HG02798 (cell line): ENCODE measurements around the gene FGF12.
"Not testable (repeated sequence)": the region's sequence is repeated elsewhere in the genome, so short reads cannot be mapped to it uniquely, and the experiment has no call there.

Experiments used
- ATAC-seq: cut with Tn5 transposase; IDR thresholded peaks from one replicate; pipeline ENCODE4 v1.9.1; 2021; ENCODE audit warnings: mild to moderate bottlenecking; ENCODE audit not compliant: unreplicated experiment, poor library complexity

The FGF12 gene

DNA sequence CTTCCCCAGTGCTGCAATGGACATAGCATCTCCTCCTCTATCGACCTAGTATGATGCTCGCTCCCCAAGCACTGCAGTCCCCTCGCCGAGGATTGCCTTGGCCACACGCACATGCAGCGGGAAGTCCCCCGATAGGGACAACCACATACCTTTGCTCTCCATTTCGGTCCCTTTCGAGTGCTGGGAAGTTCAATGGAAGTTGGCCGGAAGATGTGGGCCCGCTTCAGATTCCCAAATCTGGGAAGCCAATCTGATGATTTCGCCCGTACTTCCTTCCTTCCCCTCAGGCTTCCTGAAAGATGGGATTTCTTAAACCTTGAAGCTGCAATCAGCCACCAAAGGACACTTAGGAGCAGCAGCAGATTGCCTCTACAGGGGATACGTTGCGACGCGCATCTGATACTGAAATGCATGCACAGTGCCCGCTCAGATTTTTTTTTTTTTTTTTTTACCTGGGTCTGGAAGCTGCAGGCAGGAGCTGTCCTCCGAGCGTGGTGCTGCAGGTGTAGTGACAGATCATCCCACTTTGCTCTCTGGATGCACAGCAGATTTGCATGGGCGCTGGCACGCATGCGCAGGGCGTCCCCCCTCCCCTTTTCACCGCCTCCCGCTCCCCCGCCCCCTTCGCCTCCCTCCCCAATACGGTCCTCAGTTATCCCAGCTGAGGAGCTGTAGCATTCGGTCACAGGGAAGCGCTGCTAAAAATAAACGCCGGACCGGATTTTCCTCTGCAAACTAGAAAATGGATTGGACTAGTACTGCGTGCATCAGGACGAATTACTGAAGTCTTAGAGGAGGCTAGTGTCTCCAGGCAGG lies at the start of gene FGF12:
Gene FGF12, minus strand, starts transcription at position 510 of the 816 bp plus-strand sequence.
- no peak for ATAC-seq

GRCh38 chr3:192774341-192774740 lies 47.0 kb upstream of the FGF12 start:
- not testable (repeated sequence) for ATAC-seq

DNA sequence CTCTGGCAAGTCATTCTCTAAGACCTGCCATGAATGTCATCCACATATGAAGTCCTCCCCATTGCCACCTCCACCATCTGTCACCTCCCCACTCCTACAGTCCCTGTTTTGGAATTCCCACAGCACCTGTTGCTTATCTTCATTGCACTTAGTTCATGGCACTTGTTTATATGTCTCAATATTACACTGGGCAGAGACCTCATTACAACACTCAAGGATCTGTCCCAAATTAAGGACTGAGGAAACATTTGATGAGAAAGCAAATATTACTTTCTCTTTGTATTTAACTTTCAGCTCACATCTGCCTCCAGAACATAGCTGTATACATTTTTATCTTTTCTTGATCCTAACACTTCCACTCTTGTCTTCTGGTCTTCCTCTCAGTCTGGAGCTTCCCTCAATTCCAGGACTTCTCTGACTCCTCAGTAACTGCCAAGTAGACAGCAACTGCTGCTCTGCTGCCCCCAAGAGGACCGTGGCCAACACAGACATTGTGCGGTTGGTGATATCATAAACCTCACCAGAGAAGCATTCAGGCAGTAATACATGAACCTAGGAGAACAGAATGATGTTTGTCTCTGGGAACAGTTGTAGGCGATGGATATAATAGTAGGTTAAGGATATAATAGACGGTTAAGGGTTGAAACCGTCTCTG lies 45.0 kb upstream of the FGF12 start:
- ATAC-seq = no peak

- ATAC-seq = no peak
Observed at GRCh38 chr3:192758654-192759053, 31.3 kb upstream of the FGF12 start.

- ATAC-seq = no peak
Observed at GRCh38 chr3:192751148-192751547, 23.8 kb upstream of the FGF12 start.

DNA sequence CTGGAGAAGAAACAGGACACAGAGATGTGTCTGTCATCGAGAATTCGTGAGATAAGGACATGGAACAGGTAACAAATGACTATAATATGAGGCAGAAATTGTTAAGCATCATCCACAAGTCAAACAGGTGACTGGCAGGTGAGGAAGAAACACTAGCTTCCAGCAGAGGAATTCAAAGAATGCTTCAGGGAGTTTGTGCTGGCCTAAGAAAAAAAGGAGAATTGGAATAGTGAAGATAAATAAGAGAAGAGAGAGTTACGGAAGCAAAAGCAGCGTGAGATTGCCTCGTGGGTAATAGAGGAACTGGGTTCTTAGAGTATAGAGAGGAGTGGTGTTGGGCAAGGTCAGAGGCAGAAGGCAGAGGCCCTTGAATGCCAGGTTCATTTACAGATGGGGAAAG lies 22.9 kb upstream of the FGF12 start:
- ATAC-seq = no peak

- ATAC-seq = no peak
Observed at GRCh38 chr3:192747746-192748145, 20.4 kb upstream of the FGF12 start.

DNA sequence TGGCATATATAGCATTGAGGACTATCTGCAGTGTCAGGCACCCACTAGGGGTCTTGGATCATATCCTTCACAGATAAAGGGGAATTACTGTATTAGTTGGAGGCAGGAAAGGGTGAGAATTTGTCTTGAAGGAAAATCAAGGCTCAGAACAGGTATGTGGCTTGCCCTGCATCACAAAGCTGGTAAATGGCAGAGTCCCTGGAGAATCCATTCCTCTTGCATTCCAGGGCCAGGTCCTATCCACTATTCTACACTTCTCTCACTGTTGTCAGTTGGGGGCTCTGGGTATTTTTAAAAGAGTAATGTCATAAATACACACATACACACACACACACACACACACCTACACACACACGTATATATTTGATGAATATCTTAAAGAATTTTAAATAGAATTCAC lies 19.8 kb upstream of the FGF12 start:
- no peak for ATAC-seq

DNA sequence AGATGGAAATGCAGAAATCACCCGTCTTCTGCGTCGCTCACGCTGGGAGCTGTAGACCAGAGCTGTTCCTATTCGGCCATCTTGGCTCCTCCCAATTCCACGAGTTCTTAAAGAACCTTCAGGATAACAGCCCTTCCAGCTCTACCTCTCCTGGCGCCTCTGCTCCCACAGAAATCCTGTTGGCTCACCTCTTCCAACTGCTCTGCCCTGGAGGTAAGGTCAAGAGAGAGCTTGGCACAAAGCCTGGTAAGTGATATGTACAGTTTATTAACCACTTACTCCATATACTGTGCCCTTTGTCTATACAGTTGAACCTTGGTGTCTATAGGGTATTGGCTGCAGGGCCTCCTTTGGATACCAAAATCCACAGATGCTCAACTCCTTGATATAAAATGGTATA lies 17.8 kb upstream of the FGF12 start:
- ATAC-seq = no peak

DNA sequence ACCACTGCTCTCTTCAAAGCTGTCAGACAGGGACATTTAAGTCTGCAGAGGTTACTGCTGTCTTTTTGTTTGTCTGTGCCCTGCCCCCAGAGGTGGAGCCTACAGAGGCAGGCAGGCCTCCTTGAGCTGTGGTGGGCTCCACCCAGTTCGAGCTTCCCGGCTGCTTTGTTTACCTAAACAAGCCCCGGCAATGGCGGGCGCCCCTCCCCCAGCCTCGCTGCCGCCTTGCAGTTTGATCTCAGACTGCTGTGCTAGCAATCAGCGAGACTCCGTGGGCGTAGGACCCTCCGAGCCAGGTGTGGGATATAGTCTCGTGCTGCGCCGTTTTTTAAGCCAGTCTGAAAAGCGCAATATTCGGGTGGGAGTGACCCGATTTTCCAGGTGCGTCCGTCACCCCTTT lies 17.3 kb upstream of the FGF12 start:
- ATAC-seq = not testable (repeated sequence)

- ATAC-seq = no peak
Observed at GRCh38 chr3:192737506-192737905, 10.2 kb upstream of the FGF12 start.

DNA sequence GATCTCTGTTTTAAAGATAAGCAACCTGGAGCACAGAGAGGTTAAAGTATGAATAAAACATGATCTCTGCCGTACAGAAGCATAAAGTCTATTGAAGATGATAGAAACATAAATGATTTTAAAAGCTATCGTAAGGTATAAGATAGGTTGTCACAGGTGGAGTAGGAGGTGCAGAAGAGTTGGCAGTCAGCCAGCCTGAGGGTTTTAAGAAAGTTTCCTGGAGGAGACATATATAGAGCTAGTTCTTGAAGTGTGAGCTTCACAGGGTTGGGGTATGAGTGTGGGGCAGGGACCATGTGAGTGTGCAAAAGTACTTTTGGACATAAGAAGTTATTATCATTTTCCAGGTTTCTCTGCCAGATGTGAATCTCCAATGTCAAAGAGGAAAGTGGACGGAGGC lies 3.9 kb upstream of the FGF12 start:
- no peak for ATAC-seq

DNA sequence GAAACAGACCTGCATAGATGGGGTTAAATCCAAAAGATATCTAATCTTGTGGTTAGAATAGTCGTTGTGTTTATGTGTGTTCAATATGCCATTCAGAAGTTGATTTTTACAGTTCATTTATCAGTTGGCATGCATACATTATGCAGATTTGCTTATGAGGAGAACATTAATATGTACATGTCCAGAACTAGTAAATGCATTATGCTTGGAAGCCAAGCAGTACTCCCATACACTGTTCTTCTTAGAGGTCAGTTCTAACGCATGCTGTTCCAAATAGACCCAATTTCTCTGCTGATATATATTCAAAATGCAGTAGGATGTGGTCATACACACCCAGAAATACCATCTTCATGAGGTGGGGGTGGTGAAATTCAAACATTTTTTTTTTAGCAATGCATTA lies 956 bp downstream of the FGF12 start:
- ATAC-seq = no peak

DNA sequence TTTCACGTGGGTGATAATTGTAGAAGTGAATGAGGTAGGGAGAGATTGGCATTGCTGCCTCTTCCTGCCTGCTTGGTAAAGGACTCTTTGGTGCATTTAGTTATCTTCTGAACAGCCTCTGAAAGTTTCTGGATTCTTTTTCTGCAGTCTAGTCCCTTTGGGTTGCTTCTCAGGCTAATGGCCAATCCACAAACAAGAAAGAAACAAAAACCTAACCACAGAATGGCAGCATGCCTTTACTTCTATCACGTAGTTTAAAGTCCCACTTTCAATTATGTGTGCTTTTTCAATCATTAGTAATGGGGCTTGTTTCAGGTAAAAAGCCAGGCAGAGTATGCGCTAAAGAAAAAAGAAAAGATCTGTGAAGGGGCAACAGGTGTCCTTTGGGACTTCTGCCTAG lies 7.4 kb downstream of the FGF12 start:
- no peak for ATAC-seq

DNA sequence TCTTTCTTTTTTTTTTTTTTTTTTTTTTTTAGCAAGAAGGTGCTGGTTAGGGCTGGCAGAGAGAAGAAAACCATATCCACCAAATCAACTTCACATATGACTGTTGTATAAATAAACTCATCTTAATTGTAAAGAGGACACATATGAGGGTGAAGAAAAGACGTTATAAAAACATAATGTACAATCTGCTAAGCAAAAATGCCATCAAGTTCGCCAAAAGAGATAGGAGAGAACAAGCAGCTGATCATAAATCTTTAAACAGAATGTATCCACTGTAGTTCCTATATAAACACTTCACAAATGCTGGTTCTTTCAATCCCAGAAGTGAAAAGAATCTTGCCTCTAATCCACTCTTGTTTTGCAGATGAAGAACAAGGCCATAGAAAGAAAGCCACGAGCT lies 9.2 kb downstream of the FGF12 start:
- no peak for ATAC-seq

DNA sequence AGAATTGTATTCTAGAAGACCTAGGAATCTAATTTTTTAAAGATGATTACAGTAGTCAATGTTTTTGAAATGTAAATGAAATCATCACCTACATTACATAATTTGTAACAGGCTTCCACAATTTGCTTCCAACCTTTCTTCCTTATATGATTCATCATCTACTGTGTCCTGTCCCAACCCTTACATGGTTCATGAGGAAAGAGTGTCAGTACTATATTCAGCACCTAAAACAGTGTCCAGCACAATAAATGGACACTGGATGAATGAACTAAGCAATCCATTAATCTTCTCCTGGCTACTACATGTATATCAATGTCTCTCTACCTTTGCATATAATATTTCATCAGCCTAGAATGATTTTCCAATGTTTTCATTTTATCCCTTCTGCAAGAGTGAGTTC lies 12.2 kb downstream of the FGF12 start:
- no peak for ATAC-seq

DNA sequence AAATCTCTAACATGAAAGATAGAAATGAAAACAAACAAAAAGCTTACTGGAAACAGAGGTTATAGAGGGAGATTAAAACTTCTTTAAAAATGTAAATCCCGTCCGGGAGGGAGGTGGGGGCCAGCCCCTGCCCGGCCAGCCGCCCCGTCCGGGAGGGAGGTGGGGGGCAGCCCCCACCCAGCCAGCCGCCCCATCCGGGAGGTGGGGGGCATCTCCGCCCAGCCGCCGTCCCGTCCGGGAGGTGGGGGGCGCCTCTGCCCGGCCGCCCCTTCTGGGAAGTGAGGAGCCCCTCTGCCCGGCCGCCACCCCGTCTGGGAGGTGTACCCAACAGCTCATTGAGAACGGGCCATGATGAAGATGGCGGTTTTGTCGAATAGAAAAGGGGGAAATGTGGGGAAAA lies 16.2 kb downstream of the FGF12 start:
- ATAC-seq = not testable (repeated sequence)

GRCh38 chr3:192710366-192710765 lies 17.0 kb downstream of the FGF12 start:
- no peak for ATAC-seq

GRCh38 chr3:192706272-192706671 lies 21.1 kb downstream of the FGF12 start:
- no peak for ATAC-seq

- no peak for ATAC-seq
Observed at GRCh38 chr3:192700885-192701284, 26.5 kb downstream of the FGF12 start.

- ATAC-seq = no peak
Observed at GRCh38 chr3:192696943-192697587, 30.3 kb downstream of the FGF12 start.
